ENCODE measurements around the gene SPESP1.
"Not testable (repeated sequence)": the region's sequence is repeated elsewhere in the genome, so short reads cannot be mapped to it uniquely, and the experiment has no call there.

The SPESP1 gene

DNA sequence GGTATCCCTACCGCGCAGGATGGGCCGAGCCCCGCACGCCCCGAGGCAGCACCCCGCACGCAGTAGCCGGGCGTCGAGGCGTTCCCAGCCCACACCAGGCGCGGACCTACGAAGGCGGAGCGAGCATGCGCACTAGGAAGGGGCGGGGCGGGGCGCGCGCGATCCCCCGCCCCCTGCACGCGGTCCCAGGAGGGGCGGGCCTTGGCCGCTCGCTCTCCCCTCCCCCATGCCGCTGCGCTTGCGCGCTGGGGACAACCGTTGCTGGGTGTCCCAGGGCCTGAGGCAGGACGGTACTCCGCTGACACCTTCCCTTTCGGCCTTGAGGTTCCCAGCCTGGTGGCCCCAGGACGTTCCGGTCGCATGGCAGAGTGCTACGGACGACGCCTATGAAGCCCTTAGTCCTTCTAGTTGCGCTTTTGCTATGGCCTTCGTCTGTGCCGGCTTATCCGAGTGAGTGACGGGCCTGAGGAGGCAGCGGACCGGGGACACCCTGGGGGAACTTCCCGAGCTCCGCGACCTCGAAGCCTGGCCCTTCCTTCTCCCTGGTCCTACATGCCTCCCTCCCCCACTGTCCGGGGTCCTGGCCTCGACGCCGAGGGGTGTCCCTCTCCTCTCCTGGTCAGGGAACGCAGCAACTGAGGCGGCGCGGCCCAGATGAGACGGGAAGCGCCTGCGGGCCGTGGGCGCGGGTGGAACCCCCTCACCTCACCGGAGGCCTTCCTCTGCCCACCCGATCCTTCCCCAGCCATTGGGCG lies at the start of gene SPESP1:
SPESP1 (plus strand) TSS at position 258 of the 755 bp plus-strand sequence; CDS start at position 387, 129 bp downstream.
- DNase-seq: peak; percentile 39

DNA sequence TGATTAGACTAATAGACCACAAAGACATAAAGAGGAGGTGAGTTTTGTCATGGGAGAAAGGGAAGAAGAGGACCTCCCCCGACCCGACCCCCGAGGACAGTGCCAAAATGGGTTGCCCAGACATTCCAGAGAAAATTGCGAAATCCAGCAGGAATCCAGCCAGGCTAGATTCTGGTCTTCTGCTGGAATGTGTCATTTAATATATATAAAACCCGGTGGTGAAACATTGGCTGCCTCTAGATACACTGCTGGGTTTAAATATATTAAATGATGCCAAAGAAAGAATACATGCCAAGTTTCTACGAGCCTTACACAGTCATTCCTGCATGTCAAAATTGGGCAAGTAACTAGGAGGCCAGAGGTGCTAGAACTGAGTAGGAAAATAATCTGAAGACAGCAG lies 45.3 kb upstream of the SPESP1 start:
- no peak for DNase-seq

DNA sequence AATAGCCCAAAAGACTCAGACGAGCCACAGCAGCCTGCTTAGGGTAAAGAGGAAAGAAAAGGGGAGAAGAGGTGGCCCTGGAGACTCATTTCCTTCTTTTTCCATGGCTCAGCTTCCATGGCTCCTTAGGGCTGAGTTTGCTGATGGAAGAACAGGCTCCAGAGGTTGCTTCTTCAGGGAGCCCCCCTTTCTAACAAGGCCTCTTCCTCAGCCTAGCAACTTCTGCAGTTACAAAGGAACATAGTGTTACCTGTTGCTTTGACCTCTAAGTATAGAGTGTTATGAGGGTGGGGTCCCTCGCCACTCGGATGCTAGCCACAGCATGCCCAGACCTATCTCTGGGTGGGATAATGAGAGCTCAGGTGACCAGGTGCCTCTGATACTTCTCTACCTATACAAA lies 43.2 kb upstream of the SPESP1 start:
- no peak for DNase-seq

GRCh38 chr15:68887819-68888218 lies 42.5 kb upstream of the SPESP1 start:
- DNase-seq: no peak

- DNase-seq: no peak
Measured at GRCh38 chr15:68888419-68888818, 41.9 kb upstream of the SPESP1 start.

DNA sequence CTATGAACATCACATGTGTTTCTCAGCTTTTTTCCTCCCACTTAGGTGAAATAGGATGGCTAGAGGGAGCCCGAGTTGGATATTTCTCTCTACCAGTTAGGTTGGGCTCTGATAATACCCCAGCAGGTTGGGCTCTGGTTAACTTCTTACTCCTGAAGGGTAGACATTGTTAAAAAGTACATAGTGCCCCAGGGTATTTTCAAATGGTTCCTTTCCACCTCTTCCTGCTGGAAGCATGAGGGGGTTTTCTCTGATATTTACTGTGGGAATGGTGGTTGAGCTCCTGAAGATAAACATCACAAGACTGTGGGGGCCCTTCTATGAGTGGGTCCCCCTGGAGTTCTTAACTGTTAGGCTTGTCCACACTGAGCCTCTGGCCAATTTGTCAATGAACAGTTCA lies 36.1 kb upstream of the SPESP1 start:
- DNase-seq: no peak

DNA sequence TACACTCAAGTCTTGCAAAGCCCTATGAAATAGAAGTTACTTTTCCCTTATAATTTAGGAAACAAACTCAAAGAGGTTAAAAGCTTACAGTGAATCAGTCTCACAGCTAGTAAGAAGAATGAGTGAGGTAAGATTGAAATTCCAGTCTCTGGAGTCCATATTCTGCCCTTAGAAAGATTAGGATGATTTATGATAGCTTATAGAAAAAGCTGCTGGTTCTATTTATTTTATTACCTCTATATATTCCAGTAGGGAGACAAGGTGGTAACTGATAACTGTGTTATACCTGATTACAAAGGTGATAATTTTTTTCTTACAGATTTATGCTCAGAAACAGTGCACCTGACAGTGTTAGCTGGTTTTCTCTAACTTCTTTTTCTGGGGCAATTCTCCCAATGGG lies 34.1 kb upstream of the SPESP1 start:
- DNase-seq: no peak

DNA sequence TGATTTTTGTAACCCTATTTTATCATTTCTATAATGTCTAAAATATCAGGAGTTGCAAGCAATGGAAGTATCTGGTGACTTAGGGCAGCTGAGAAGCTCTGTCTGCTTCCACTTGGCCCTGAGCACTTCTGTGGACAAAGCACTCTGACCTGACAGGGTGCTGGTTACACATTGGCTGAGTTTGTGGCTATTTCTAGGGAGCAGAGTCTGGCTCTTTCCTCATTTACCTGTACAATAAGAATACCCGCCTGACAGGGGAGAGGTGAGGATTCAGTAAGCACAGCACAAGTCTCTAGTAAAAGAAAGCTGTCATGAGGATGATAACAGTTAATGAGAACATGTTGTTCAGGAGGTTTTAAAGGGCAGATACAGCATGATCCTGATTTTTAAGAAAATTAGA lies 33.3 kb upstream of the SPESP1 start:
- no peak for DNase-seq

DNA sequence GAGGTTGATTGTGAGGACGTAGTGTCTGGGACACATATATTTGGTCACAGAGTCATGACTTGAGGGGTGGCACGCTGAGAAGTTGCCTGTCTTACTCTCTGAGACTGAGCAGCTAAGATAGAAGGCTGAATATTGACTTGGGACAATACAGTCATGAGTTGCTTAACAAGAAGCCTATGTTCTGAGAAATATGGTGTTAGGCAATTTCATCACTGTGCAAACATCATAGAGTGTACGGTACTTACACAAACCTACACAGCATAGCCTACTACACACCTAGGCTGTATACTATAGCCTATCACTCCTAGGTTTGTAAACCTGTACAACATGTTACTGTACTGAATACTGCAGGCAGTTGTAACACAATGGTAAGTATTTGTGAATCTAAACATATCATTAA lies 30.3 kb upstream of the SPESP1 start:
- DNase-seq: no peak

GRCh38 chr15:68907396-68907923 lies 22.9 kb upstream of the SPESP1 start:
- DNase-seq: no peak

- no peak for DNase-seq
Measured at GRCh38 chr15:68909601-68910100, 20.7 kb upstream of the SPESP1 start.

DNA sequence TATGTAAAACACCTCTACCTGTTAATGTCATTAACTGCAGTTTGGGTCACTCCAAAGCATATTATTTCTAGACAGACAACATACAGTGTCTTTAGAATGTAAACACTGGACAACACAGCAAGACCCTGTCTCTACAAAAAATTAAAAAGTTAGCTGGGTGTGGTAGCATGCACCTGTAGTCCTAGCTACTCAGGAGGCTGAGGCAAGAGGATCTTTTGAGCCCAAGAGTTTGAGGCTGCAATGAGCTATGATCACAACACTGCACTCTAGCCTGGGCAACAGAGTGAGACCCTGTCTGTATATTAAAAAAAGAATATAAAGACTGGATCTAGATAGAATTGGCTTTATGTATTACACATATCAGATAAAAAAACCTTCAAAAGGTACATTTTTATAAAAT lies 20.0 kb upstream of the SPESP1 start:
- no peak for DNase-seq

DNA sequence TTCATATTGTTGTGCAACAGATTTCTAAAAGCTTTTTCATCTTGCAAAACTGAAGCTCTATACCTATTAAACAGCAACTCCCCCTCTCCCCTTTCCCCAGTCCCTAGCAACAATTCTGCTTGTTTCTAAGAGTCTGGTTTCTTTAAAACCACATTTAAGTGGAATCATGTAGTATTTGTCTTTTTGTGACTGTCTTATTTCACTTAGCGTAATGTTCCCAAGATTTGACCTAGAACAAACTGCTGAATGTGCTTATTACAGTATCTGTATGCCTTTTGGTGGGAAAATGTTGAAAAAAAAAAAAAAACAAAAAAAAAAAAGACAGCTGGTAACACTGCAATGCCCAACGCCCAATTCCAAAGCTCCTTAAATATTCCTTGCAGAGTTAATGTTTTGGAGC lies 19.5 kb upstream of the SPESP1 start:
- DNase-seq: no peak

- DNase-seq: no peak
Measured at GRCh38 chr15:68921926-68922325, 8.4 kb upstream of the SPESP1 start.

DNA sequence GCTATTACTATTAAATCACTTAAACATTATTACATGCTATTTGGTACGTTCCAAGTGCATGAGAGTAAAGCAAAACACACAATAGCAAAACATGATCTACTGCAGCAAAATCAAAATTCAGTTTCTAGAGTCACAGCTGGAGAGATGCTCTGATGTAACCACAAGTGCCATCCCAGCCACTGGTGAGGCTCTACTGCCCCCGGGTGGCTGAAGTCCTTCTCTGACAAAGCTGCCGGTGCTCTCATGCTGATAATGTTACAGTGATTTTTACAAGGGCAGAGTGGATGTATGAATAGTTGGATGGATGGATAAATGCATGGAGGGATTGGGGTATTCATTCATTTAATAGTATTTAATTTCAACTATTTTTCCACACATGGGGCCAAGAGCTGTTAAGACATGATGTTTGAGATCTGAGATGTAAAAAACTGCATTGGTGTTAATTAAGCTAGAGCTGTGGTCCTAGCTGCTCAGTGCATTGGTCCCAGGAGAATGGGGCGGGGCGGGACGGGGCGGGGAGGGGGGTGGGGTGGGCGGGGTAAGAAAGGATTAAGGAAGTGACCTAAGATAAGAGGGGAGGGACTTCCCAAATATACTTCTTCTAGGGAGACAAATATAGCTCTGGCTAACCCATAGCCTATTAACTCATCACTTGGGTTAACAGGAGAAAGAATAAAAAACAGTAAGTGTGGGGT lies 5.3 kb upstream of the SPESP1 start:
- peak; percentile 49 for DNase-seq

- no peak for DNase-seq
Measured at GRCh38 chr15:68933001-68933400, 2.7 kb downstream of the SPESP1 start.

- no peak for DNase-seq
Measured at GRCh38 chr15:68934341-68934740, 4.0 kb downstream of the SPESP1 start.

- no peak for DNase-seq
Measured at GRCh38 chr15:68935400-68935937, 5.1 kb downstream of the SPESP1 start.

DNA sequence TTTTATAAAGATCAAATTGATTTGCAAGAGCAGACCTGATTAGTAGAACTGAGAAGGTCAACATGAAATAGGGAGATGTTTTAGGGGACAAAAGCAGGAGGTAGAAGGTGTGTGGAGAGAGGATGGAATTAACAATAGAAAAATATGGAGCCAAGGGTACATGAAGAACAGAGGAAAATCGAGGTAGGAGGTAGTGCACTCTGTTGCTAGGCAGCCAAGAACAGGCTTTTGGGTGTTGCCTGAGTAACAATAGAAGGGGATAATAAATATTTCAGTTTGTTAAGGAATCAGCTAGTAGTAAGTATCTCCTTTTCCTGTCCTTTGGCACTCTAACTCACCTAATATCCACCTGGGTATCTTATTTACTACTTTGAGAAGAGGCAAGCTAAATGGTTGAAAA lies 9.2 kb downstream of the SPESP1 start:
- no peak for DNase-seq

DNA sequence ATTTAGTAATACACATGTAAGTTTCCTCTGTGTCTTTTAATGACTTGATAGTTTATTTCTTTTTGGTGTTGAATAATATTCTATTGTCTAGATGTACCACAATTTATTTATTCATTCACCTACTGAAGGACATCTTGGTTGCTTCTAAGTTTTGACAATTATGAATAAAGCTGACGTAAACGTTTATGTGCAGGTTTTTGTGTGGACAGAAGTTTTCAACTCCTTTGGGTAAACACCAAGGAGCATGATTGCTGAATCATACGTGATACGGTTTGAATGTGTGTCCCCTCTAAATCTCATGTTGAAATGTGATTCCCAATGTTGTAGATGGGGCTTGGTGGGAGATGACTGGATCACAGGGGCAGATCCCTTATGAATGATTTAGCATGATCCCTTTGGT lies 21.5 kb downstream of the SPESP1 start:
- DNase-seq: no peak

DNA sequence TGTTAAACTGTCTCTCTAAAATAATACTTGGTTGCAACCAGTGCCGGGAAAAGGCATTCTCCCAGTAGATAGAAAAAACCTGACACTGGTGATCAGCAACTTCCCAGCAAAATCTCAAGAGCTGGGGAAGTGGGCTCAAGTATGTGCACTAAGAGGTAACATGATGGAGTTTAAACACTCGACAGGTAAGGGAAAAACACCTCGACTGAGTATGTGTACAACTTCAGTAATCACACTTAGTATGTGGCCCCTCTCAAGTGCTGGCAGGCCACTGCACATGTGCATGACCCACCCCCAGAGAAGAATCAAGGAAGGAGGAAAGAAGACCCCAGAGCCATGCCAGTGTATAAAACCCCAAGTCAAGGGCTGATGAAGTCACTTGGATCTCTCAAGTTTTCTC lies 27.4 kb downstream of the SPESP1 start:
- DNase-seq: no peak

GRCh38 chr15:68958597-68958996 lies 28.3 kb downstream of the SPESP1 start:
- DNase-seq: no peak

GRCh38 chr15:68962465-68962864 lies 32.1 kb downstream of the SPESP1 start:
- no peak for DNase-seq

DNA sequence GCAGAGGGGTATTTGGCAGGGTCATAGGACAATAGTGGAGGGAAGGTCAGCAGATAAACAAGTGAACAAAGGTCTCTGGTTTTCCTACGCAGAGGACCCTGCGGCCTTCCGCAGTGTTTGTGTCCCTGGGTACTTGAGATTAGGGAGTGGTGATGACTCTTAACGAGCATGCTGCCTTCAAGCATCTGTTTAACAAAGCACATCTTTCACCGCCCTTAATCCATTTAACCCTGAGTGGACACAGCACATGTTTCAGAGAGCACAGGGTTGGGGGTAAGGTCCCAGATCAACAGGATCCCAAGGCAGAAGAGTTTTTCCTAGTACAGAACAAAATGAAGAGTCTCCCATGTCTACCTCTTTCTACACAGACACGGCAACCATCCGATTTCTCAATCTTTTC lies 33.4 kb downstream of the SPESP1 start:
- not testable (repeated sequence) for DNase-seq
